OCI-LY1 (cell line): ENCODE measurements around the gene NUP98.
"Not testable (repeated sequence)": the region's sequence is repeated elsewhere in the genome, so short reads cannot be mapped to it uniquely, and the experiment has no call there.

ENCODE experiments used
- H2AFZ ChIP-seq: fragments of 200-600 bp; sonication (generic), shearing (Covaris generic); 2 replicates; pipeline ENCODE4 v1.6.0; 2014; ENCODE audit warnings: antibody characterized with exemption, mild to moderate bottlenecking, low read length
- H3F3A ChIP-seq: fragments of 200-600 bp; sonication (generic), shearing (Covaris generic); 2 replicates; pipeline ENCODE4 v1.6.0; 2014; ENCODE audit warnings: mild to moderate bottlenecking, antibody characterized with exemption, low read length, moderate library complexity; ENCODE audit not compliant: insufficient read depth
- H3K27ac ChIP-seq: fragments of 200-600 bp; sonication (generic); 2 replicates; pipeline ENCODE4 v1.5.1; 2014; ENCODE audit warnings: low read length, mixed run types, mild to moderate bottlenecking, low read depth; ENCODE audit not compliant: poor library complexity, severe bottlenecking
- H3K27me3 ChIP-seq: fragments of 200-600 bp; sonication (generic); 2 replicates; pipeline ENCODE4 v1.6.0; 2014; ENCODE audit warnings: antibody characterized with exemption, mild to moderate bottlenecking, low read length, moderate library complexity; ENCODE audit not compliant: insufficient read depth
- H3K36me3 ChIP-seq: fragments of 200-600 bp; sonication (generic); 2 replicates; pipeline ENCODE4 v1.6.1; 2014; ENCODE audit warnings: mild to moderate bottlenecking, antibody characterized with exemption, low read length, moderate library complexity, mixed read lengths; ENCODE audit not compliant: insufficient read depth
- H3K4me1 ChIP-seq: fragments of 200-600 bp; sonication (generic); 2 replicates; pipeline ENCODE4 v1.5.1; 2014; ENCODE audit warnings: mild to moderate bottlenecking, low read length, moderate library complexity; ENCODE audit not compliant: insufficient read depth, severe bottlenecking
- H3K4me2 ChIP-seq: fragments of 200-600 bp; sonication (generic), shearing (Covaris generic); 2 replicates; pipeline ENCODE4 v1.6.1; 2014; ENCODE audit warnings: low read length
- H3K4me3 ChIP-seq: fragments of 200-600 bp; sonication (generic); 2 replicates; pipeline ENCODE4 v1.5.1; 2014; ENCODE audit warnings: low read length, low read depth, mild to moderate bottlenecking, mixed read lengths; ENCODE audit not compliant: poor library complexity, severe bottlenecking
- H3K79me2 ChIP-seq: fragments of 200-600 bp; shearing (Covaris generic); 2 replicates; pipeline ENCODE4 v1.6.1; 2016; ENCODE audit warnings: mixed run types, low read length, mixed read lengths; ENCODE audit not compliant: insufficient read depth
- H3K9ac ChIP-seq: fragments of 200-600 bp; sonication (generic), shearing (Covaris generic); 2 replicates; pipeline ENCODE4 v1.6.1; 2014; ENCODE audit warnings: mild to moderate bottlenecking, low read length, mixed read lengths
- H3K9me2 ChIP-seq: fragments of 200-600 bp; sonication (generic), shearing (Covaris generic); 2 replicates; pipeline ENCODE4 v1.6.1; 2014; ENCODE audit warnings: low read depth, mild to moderate bottlenecking, low read length, mixed read lengths
- H3K9me3 ChIP-seq: fragments of 200-600 bp; shearing (Covaris generic); 2 replicates; pipeline ENCODE4 v1.6.1; 2014; ENCODE audit warnings: low read length, mixed read lengths
- H4K20me1 ChIP-seq: fragments of 200-600 bp; sonication (generic), shearing (Covaris generic); 2 replicates; pipeline ENCODE4 v1.6.0; 2016; ENCODE audit warnings: mild to moderate bottlenecking, low read length; ENCODE audit not compliant: insufficient read depth
- CTCF ChIP-seq: fragments of 200-600 bp; sonication (generic), shearing (Covaris generic); IDR thresholded peaks from 2 replicates; pipeline ENCODE4 v1.5.1; 2017; ENCODE audit warnings: mild to moderate bottlenecking, antibody characterized with exemption, low read length, moderate library complexity, mixed read lengths
- EZH2 ChIP-seq: fragments of 200-600 bp; sonication (generic), shearing (Covaris generic); IDR thresholded peaks from 2 replicates; pipeline ENCODE4 v1.8.0; 2017; ENCODE audit warnings: borderline replicate concordance, mixed run types, mild to moderate bottlenecking, antibody characterized with exemption, low read length, moderate library complexity, mixed read lengths

Gene NUP98

DNA sequence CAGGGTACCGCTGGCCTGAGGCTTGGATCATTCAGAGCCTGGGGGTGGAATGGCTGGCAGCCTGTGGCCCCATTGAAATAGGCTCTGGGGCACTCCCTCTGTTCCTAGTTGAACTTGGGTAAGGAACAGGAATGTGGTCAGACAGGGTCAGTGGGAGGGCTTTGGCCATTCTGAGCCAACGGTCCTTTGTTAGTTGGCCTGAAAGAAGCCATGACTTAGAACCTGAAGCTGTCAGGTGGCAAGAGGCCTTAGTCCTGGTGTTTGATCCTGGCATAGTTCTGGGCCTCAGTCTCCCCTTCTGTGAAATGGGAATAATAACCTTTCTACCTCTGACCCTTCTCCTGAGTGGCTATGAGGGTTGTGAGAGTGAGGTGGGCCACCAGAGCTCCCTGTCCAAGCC is 19.3 kb upstream of the NUP98 start:
- Histone ChIP-seq H3K27ac (no peak overlapping the region), H3K4me1 (no peaks in the 10 kb centered on the region), H3K4me2 (no peak overlapping the region)

DNA sequence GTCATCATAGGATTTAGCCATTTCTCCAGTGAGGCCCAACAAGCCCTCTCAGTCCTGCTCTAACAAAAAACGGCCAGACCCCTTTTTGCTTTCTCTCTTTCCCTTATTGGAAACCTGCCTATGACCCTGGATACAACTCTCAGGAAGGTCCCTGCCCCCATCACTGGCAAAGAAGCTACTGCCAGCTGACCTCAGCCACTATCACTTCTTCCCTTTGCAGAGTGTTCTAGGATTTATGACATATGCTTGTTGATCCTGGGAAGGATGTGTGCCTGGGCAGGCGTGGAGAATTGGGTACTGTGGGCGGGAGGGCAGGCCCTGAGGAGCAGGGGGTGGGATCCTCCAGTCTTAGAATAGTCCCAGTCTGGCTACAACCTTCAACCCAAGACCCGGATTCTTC is 18.5 kb upstream of the NUP98 start:
- Histone ChIP-seq H4K20me1 (no peaks in the 10 kb centered on the region), H3K4me1 (no peaks in the 10 kb centered on the region), H3K4me2 (no peak overlapping the region), H3F3A (no peaks in the 10 kb centered on the region), H3K9me2 (no peaks in the 10 kb centered on the region), H3K36me3 (peaks cover 13% of the 10 kb centered on the region; the same call in 1 of the 2 replicates), H2AFZ (no peak overlapping the region), H3K9me3 (no peaks in the 10 kb centered on the region), H3K9ac (no peak overlapping the region), H3K27me3 (no peaks in the 10 kb centered on the region), H3K79me2 (no peaks in the 10 kb centered on the region), H3K4me3 (no peak overlapping the region), H3K27ac (no peak overlapping the region)
- TF ChIP-seq CTCF, result no peak
- TF ChIP-seq EZH2, result no peak

More for the DNA sequence above, 19.3 kb upstream of the NUP98 start:
- H3K4me3 ChIP-seq, result no peak overlapping the region
- no peaks in the 10 kb centered on the region for H3K79me2 ChIP-seq
- no peaks in the 10 kb centered on the region for H3K9me2 ChIP-seq
- no peak for TF ChIP-seq CTCF
- peaks cover 8% of the 10 kb centered on the region; the same call in 1 of the 2 replicates for H3K36me3 ChIP-seq
- H4K20me1 ChIP-seq, result no peaks in the 10 kb centered on the region
- H3K9me3 ChIP-seq, result no peaks in the 10 kb centered on the region
- no peaks in the 10 kb centered on the region for H3F3A ChIP-seq
- no peak overlapping the region for H3K9ac ChIP-seq
- H2AFZ ChIP-seq, result no peak overlapping the region
- H3K27me3 ChIP-seq, result no peaks in the 10 kb centered on the region

DNA sequence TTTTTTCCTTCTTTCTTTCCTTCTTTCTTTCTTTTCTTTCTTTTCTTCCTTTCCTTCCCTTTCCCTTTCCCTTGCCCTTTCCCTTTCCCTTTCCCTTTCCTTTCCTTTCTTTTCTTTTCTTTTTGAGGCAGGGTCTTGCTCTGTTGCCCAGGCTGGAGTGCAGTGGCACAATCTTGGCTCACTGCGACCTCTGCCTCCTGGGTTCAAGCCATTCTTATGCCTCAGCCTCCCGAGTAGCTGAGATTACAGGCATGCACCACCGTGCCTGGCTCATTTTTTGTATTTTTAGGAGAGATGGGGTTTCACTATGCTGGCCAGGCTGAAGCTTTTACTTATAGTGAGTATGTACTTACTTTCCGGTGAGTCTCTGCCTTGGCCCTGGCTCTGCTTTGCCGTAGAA is 17.5 kb upstream of the NUP98 start:
- H3K4me2 ChIP-seq, H3K9me2 ChIP-seq, H3K9me3 ChIP-seq, H3K9ac ChIP-seq, H4K20me1 ChIP-seq, H3K27ac ChIP-seq, H3F3A ChIP-seq, H3K27me3 ChIP-seq, H3K4me3 ChIP-seq, H2AFZ ChIP-seq, H3K79me2 ChIP-seq, H3K4me1 ChIP-seq: not testable (repeated sequence)
- peaks cover 11% of the 10 kb centered on the region; the same call in 1 of the 2 replicates for H3K36me3 ChIP-seq

DNA sequence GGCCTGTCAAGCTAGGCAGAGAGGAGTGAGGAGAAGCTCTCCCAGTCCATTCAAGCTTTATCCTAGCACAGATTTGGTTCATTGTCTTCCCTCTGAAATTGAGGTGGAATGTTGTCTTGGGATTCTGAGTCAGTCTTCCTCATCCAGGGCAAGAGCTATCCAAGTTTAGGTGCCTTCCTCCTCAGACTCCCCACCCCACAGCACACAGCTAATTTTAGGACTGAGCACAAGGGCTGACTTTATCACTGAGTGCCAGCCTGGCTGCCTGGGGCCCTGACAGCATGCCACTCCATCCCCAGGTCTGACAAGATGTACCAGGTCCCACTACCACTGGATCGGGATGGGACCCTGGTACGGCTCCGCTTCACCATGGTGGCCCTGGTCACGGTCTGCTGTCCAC is 13.6 kb upstream of the NUP98 start:
- Histone ChIP-seq H3F3A (no peaks in the 10 kb centered on the region), H2AFZ (no peak overlapping the region), H3K9me3 (no peaks in the 10 kb centered on the region), H3K36me3 (peaks cover 7% of the 10 kb centered on the region; the same call in 1 of the 2 replicates), H3K4me1 (peaks cover 5% of the 10 kb centered on the region), H3K9ac (no peak overlapping the region), H3K9me2 (no peaks in the 10 kb centered on the region), H3K27ac (no peak overlapping the region), H3K27me3 (no peaks in the 10 kb centered on the region), H4K20me1 (no peaks in the 10 kb centered on the region), H3K4me2 (no peak overlapping the region), H3K79me2 (no peaks in the 10 kb centered on the region), H3K4me3 (no peak overlapping the region)
- no peak for TF ChIP-seq CTCF
- no peak for TF ChIP-seq EZH2
